ENCODE measurements around the gene KCNMA1. TPM values are rescaled to one million over a fixed set of nuclear protein-coding genes. Genes with fewer than 3 reads are reported as not detected.

Gene KCNMA1
- total RNA-seq, 1 experiment from 2014 or later = 0.49 TPM

DNA sequence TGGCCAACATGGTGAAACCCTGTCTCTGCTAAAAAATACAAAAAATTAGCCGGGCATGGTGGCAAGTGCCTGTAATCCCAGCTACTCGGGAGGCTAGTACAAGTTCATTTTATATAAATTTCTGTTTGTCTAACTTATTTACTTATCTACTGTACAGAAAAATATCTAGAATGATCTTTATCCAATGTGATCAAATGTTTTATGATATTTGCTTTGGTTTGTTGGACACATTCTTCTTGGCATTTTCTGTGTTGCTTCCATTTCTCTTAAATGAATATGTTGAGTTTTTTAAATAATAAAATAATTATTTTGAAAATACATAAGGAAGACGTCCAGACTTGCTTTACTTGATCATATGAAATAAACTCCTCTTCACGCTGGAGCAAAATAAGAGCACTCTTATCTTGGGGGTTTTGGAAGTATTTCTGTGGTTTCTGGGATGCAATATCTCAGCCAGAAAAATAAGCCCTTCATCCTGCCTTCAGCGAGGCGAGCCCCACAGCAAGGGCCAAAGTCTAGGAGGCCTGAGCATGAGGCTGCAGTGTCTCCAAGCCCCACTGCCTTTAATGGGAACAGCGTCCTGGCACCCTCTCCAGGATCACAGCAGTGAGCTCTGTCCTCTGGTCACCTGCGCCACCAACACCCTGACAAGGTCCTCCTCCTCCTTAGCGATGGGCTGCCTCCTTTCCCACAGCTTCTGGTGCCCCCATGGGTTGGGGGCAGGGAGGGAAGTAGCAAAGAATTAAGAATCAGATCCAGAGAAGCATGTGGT, 480.2 kb downstream of the KCNMA1 start:
- Histone ChIP-seq H4K20me1 (ENCODE audit: insufficient read depth) (no peaks in the 10 kb centered on the region), H3K4me2 (ENCODE audit: low read length) (no peak overlapping the region), H3K4me1 (ENCODE audit: control insufficient read depth in 1 of 2, insufficient read depth in 2 of 2, low read length in 2 of 2) (peaks cover 0 to 10% of the 10 kb centered on the region in 2 experiments; a peak in 1 of 4 replicates), H3K27ac (ENCODE audit: low read depth, low read length) (no peak overlapping the region), H3K27me3 (ENCODE audit: insufficient read depth, low read length) (peaks cover 24% of the 10 kb centered on the region; the same call in 1 of the 2 replicates), H3K79me2 (ENCODE audit: insufficient read depth, low read length) (no peaks in the 10 kb centered on the region), H3K9me2 (ENCODE audit: insufficient read depth) (no peaks in the 10 kb centered on the region), H3K36me3 (ENCODE audit: control insufficient read depth in 1 of 2, insufficient read depth in 2 of 2, low read length in 2 of 2) (no peaks in the 10 kb centered on the region), H3K9me3 (ENCODE audit: control insufficient read depth in 1 of 2, insufficient read depth in 1 of 2, low read depth in 1 of 2, low read length in 2 of 2) (no peaks in the 10 kb centered on the region), H3K9ac (ENCODE audit: low read length) (no peak overlapping the region), H3K4me3 (replicated peaks in 1 of 2; ENCODE audit: low read depth in 1 of 2, low read length in 2 of 2) (no peak overlapping the region), H2AFZ (ENCODE audit: low read depth, low read length, poor library complexity, severe bottlenecking) (no peak overlapping the region)
- ATAC-seq = no peak
- ChIA-PET CTCF (interaction anchor here (1.4 kb wide), 1 partner anchor 29 kb away, joined by 3 read pairs; no protein-coding TSS in a partner anchor), RAD21 (ENCODE audit: low non-redundant PET in 1 of 2, low total read pairs in 2 of 2, uncharacterized antibody in 2 of 2, unreplicated experiment in 2 of 2) (no interaction called here), POLR2A (no interaction called here)
- no peak for DNase-seq (ENCODE audit: low read depth, low spot score)
- no TSS peak for BruUV-seq (replicated peaks)
- TF ChIP-seq ZFX (IDR thresholded peaks at IDR 0.05) (no peak), EZH2 (IDR thresholded peaks at IDR 0.05) (no peak), CEBPB (IDR thresholded peaks at IDR 0.05; ENCODE audit: low read depth) (no peak), SIN3A (IDR thresholded peaks at IDR 0.05; ENCODE audit: low read depth) (no peak), CBX3 (IDR thresholded peaks at IDR 0.05; ENCODE audit: low read depth) (no peak), ELF1 (IDR thresholded peaks at IDR 0.05; ENCODE audit: borderline replicate concordance, low read depth) (no peak), RAD21 (IDR thresholded peaks at IDR 0.05; ENCODE audit: low read depth) (no peak), POLR2A (IDR thresholded peaks at IDR 0.05; ENCODE audit: borderline replicate concordance, extremely low read depth, insufficient read depth, insufficient read length) (no peak), SP1 (IDR thresholded peaks at IDR 0.05; ENCODE audit: low read depth) (no peak), EZH2phosphoT487 (IDR thresholded peaks at IDR 0.05; ENCODE audit: borderline replicate concordance) (no peak), EGR1 (IDR thresholded peaks at IDR 0.05; ENCODE audit: low read depth) (no peak)
- TF ChIP-seq, protein P1, sequence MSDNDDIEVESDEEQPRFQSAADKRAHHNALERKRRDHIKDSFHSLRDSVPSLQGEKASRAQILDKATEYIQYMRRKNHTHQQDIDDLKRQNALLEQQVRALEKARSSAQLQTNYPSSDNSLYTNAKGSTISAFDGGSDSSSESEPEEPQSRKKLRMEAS (IDR thresholded peaks at IDR 0.05) = no peak
- TF ChIP-seq, protein P2, sequence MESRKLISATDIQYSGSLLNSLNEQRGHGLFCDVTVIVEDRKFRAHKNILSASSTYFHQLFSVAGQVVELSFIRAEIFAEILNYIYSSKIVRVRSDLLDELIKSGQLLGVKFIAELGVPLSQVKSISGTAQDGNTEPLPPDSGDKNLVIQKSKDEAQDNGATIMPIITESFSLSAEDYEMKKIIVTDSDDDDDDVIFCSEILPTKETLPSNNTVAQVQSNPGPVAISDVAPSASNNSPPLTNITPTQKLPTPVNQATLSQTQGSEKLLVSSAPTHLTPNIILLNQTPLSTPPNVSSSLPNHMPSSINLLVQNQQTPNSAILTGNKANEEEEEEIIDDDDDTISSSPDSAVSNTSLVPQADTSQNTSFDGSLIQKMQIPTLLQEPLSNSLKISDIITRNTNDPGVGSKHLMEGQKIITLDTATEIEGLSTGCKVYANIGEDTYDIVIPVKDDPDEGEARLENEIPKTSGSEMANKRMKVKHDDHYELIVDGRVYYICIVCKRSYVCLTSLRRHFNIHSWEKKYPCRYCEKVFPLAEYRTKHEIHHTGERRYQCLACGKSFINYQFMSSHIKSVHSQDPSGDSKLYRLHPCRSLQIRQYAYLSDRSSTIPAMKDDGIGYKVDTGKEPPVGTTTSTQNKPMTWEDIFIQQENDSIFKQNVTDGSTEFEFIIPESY (IDR thresholded peaks at IDR 0.05; ENCODE audit: extremely low read depth, insufficient replicate concordance, low read length) = no peak
- TF ChIP-seq, protein P3, sequence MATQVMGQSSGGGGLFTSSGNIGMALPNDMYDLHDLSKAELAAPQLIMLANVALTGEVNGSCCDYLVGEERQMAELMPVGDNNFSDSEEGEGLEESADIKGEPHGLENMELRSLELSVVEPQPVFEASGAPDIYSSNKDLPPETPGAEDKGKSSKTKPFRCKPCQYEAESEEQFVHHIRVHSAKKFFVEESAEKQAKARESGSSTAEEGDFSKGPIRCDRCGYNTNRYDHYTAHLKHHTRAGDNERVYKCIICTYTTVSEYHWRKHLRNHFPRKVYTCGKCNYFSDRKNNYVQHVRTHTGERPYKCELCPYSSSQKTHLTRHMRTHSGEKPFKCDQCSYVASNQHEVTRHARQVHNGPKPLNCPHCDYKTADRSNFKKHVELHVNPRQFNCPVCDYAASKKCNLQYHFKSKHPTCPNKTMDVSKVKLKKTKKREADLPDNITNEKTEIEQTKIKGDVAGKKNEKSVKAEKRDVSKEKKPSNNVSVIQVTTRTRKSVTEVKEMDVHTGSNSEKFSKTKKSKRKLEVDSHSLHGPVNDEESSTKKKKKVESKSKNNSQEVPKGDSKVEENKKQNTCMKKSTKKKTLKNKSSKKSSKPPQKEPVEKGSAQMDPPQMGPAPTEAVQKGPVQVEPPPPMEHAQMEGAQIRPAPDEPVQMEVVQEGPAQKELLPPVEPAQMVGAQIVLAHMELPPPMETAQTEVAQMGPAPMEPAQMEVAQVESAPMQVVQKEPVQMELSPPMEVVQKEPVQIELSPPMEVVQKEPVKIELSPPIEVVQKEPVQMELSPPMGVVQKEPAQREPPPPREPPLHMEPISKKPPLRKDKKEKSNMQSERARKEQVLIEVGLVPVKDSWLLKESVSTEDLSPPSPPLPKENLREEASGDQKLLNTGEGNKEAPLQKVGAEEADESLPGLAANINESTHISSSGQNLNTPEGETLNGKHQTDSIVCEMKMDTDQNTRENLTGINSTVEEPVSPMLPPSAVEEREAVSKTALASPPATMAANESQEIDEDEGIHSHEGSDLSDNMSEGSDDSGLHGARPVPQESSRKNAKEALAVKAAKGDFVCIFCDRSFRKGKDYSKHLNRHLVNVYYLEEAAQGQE (IDR thresholded peaks at IDR 0.05; ENCODE audit: low read depth) = no peak
- TF ChIP-seq, protein P4, sequence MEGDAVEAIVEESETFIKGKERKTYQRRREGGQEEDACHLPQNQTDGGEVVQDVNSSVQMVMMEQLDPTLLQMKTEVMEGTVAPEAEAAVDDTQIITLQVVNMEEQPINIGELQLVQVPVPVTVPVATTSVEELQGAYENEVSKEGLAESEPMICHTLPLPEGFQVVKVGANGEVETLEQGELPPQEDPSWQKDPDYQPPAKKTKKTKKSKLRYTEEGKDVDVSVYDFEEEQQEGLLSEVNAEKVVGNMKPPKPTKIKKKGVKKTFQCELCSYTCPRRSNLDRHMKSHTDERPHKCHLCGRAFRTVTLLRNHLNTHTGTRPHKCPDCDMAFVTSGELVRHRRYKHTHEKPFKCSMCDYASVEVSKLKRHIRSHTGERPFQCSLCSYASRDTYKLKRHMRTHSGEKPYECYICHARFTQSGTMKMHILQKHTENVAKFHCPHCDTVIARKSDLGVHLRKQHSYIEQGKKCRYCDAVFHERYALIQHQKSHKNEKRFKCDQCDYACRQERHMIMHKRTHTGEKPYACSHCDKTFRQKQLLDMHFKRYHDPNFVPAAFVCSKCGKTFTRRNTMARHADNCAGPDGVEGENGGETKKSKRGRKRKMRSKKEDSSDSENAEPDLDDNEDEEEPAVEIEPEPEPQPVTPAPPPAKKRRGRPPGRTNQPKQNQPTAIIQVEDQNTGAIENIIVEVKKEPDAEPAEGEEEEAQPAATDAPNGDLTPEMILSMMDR (IDR thresholded peaks at IDR 0.05 in 2 of 3, conservative IDR thresholded peaks at IDR 0.05 in 1 of 3; ENCODE audit: borderline replicate concordance in 1 of 3, insufficient read depth in 1 of 3, low read depth in 2 of 3, low read length in 2 of 3) = no peak
- intact Hi-C loops (cut with micrococcal nuclease) = no loop called here

Data from HCT116 (cell line).